IMR-90 (cell line): Measurements from ENCODE around the gene ANKRD42. TPM values are rescaled to one million over a fixed set of nuclear protein-coding genes. Genes with fewer than 3 reads are reported as not detected.

Experiments used
- ATAC-seq: fragments of 200-7000 bp; cut with Tn5 transposase; 2 replicates; pipeline ENCODE4 v1.9.1; 2020; ENCODE audit warnings: low read depth, mild to moderate bottlenecking, moderate library complexity
- BruUV-seq: library from RNA; stranded (reverse); fragments of 400-500 nt; replicated peaks from 2 replicates; lab custom pipeline; 2021; lab: Mats Ljungman, UMichigan
- CTCF ChIA-PET: fragments of 300-600 bp; formaldehyde crosslinking; extraction: SDS; loops from one replicate; lab custom pipeline; 2021; ENCODE audit warnings: antibody characterized with exemption; lab: Yijun Ruan, JAX
- POLR2A ChIA-PET: fragments of 300-600 bp; sonication (Branson Sonifier 250); formaldehyde crosslinking; loops from one replicate; lab custom pipeline; 2022; ENCODE audit warnings: antibody characterized with exemption; ENCODE audit not compliant: unreplicated experiment; lab: Charles Lee
- DNase-seq: peaks from one replicate; pipeline ENCODE4 v3.0.0; 2013
- H2AFZ ChIP-seq: replicated peaks from 2 replicates; pipeline ENCODE3; 2013; ENCODE audit warnings: low read length, mild to moderate bottlenecking; ENCODE audit not compliant: poor library complexity
- H2AK5ac ChIP-seq: 2 replicates; pipeline ENCODE4 v1.6.1; 2013; ENCODE audit warnings: low read depth, low read length, inconsistent platforms
- H2AK9ac ChIP-seq: replicated peaks from 2 replicates; pipeline ENCODE3; 2013; ENCODE audit warnings: mild to moderate bottlenecking, low read depth, low read length, moderate library complexity; ENCODE audit not compliant: poor library complexity
- H2BK120ac ChIP-seq: 2 replicates; pipeline ENCODE4 v1.6.1; 2013; ENCODE audit warnings: low read depth, low read length, inconsistent platforms
- H2BK15ac ChIP-seq: 3 replicates; pipeline ENCODE4 v1.6.1; 2013; ENCODE audit warnings: low read depth, low read length, inconsistent platforms
- H2BK20ac ChIP-seq: 2 replicates; pipeline ENCODE4 v1.6.1; 2013; ENCODE audit warnings: low read depth, mild to moderate bottlenecking, inconsistent platforms, low read length, moderate library complexity
- H2BK5ac ChIP-seq: 2 replicates; pipeline ENCODE4 v1.6.1; 2013; ENCODE audit warnings: mild to moderate bottlenecking, low read depth, low read length, inconsistent platforms; ENCODE audit not compliant: poor library complexity, severe bottlenecking
- H3K14ac ChIP-seq: replicated peaks from 2 replicates; pipeline ENCODE4 v1.6.1; 2013; ENCODE audit warnings: low read depth, low read length, inconsistent platforms
- H3K18ac ChIP-seq: 2 replicates; pipeline ENCODE4 v1.6.1; 2013; ENCODE audit warnings: low read depth, low read length, control low read depth
- H3K23ac ChIP-seq: 2 replicates; pipeline ENCODE4 v1.6.1; 2013; ENCODE audit warnings: low read depth, low read length, inconsistent platforms
- H3K27ac ChIP-seq: 2 replicates; pipeline ENCODE4 v1.5.1; 2013; ENCODE audit warnings: mild to moderate bottlenecking, control low read depth, low read length; ENCODE audit not compliant: insufficient read depth
- H3K27me3 ChIP-seq: 2 replicates; pipeline ENCODE4 v1.6.1; 2013; ENCODE audit warnings: low read length; ENCODE audit not compliant: control insufficient read depth, insufficient read depth
- H3K36me3 ChIP-seq: 2 replicates; pipeline ENCODE4 v1.6.1; 2013; ENCODE audit warnings: low read length, mixed read lengths; ENCODE audit not compliant: control insufficient read depth, insufficient read depth
- H3K4ac ChIP-seq: 2 replicates; pipeline ENCODE4 v1.6.1; 2013; ENCODE audit warnings: low read depth, low read length, inconsistent platforms
- H3K4me1 ChIP-seq: 2 replicates; pipeline ENCODE4 v1.6.1; 2013; ENCODE audit warnings: low read length, mixed read lengths; ENCODE audit not compliant: control insufficient read depth, insufficient read depth
- H3K4me2 ChIP-seq: 2 replicates; pipeline ENCODE4 v1.6.1; 2013; ENCODE audit warnings: low read depth, mild to moderate bottlenecking, control low read depth, low read length, moderate library complexity
- H3K4me3 ChIP-seq: 2 replicates; pipeline ENCODE4 v1.5.1; 2013; ENCODE audit warnings: low read depth, mild to moderate bottlenecking, control low read depth, low read length, moderate library complexity; ENCODE audit not compliant: insufficient read depth
- H3K56ac ChIP-seq: 2 replicates; pipeline ENCODE4 v1.6.1; 2013; ENCODE audit warnings: low read length, inconsistent platforms; ENCODE audit not compliant: insufficient read depth; ENCODE audit errors: extremely low read depth
- H3K79me1 ChIP-seq, 2 experiments: 2 replicates each; pipeline ENCODE4 v1.6.1; 2013; ENCODE audit warnings: low read length in 2 of 2, inconsistent platforms in 1 of 2, low read depth in 1 of 2
- H3K9ac ChIP-seq: 2 replicates; pipeline ENCODE4 v1.6.1; 2013; ENCODE audit warnings: low read depth, low read length, control low read depth
- H3K9me1 ChIP-seq: 2 replicates; pipeline ENCODE4 v1.6.1; 2013; ENCODE audit warnings: low read length, inconsistent platforms; ENCODE audit not compliant: insufficient read depth
- H3K9me3 ChIP-seq: 2 replicates; pipeline ENCODE4 v1.6.1; 2013; ENCODE audit warnings: low read length; ENCODE audit not compliant: control insufficient read depth, insufficient read depth
- H4K20me1 ChIP-seq: 2 replicates; pipeline ENCODE4 v1.6.1; 2013; ENCODE audit warnings: low read length, inconsistent platforms; ENCODE audit not compliant: insufficient read depth
- H4K5ac ChIP-seq: 2 replicates; pipeline ENCODE4 v1.6.1; 2013; ENCODE audit warnings: mild to moderate bottlenecking, low read depth, low read length, control low read depth
- H4K8ac ChIP-seq, 2 experiments: 2 replicates each; pipeline ENCODE4 v1.6.1; 2013; ENCODE audit warnings: low read depth in 2 of 2, low read length in 2 of 2, control low read depth in 1 of 2, inconsistent platforms in 1 of 2
- H4K91ac ChIP-seq: 2 replicates; pipeline ENCODE4 v1.6.1; 2013; ENCODE audit warnings: low read depth, low read length, inconsistent platforms; ENCODE audit not compliant: insufficient read depth
- BHLHE40 ChIP-seq: fragments of 150-350 bp; IDR thresholded peaks from 2 replicates; pipeline ENCODE4 v1.6.1; 2016; ENCODE audit warnings: mild to moderate bottlenecking, low read depth, low read length
- CEBPB ChIP-seq: IDR thresholded peaks from 2 replicates; pipeline ENCODE4 v1.6.1; 2012; ENCODE audit warnings: low read depth, low read length, improper control_type of control experiment
- CHD1 ChIP-seq: IDR thresholded peaks from 2 replicates; pipeline ENCODE4 v1.6.1; 2012; ENCODE audit warnings: low read depth, low read length, improper control_type of control experiment
- ELK1 ChIP-seq: fragments of 150-350 bp; IDR thresholded peaks from 2 replicates; pipeline ENCODE4 v1.6.1; 2016; ENCODE audit warnings: low read depth, mild to moderate bottlenecking, low read length, moderate library complexity, borderline replicate concordance
- FOS ChIP-seq: fragments of 150-350 bp; IDR thresholded peaks from 2 replicates; pipeline ENCODE4 v1.6.1; 2016; ENCODE audit warnings: low read depth, low read length
- MAFK ChIP-seq: IDR thresholded peaks from 2 replicates; pipeline ENCODE4 v1.6.1; 2012; ENCODE audit warnings: low read depth, low read length, improper control_type of control experiment
- MAZ ChIP-seq: IDR thresholded peaks from 2 replicates; pipeline ENCODE4 v1.6.1; 2012; ENCODE audit warnings: low read depth, mild to moderate bottlenecking, low read length, improper control_type of control experiment, moderate library complexity, borderline replicate concordance
- MXI1 ChIP-seq: IDR thresholded peaks from 2 replicates; pipeline ENCODE4 v1.6.1; 2012; ENCODE audit warnings: low read depth, mild to moderate bottlenecking, low read length, moderate library complexity, borderline replicate concordance
- POLR2A ChIP-seq: IDR thresholded peaks from 2 replicates; pipeline ENCODE4 v1.6.1; 2012; ENCODE audit warnings: mild to moderate bottlenecking, low read depth, low read length
- RAD21 ChIP-seq: IDR thresholded peaks from 2 replicates; pipeline ENCODE4 v1.6.1; 2012; ENCODE audit warnings: low read length, improper control_type of control experiment
- RCOR1 ChIP-seq: IDR thresholded peaks from 2 replicates; pipeline ENCODE4 v1.6.1; 2012; ENCODE audit warnings: mild to moderate bottlenecking, low read length, improper control_type of control experiment; ENCODE audit not compliant: insufficient replicate concordance
- RFX5 ChIP-seq: IDR thresholded peaks from 2 replicates; pipeline ENCODE4 v1.8.0; 2012; ENCODE audit warnings: low read depth, mild to moderate bottlenecking, low read length, moderate library complexity
- SMC3 ChIP-seq: fragments of 150-350 bp; IDR thresholded peaks from 2 replicates; pipeline ENCODE4 v1.6.1; 2016; ENCODE audit warnings: low read depth, mild to moderate bottlenecking, antibody characterized with exemption, low read length, moderate library complexity
- USF2 ChIP-seq: fragments of 150-350 bp; IDR thresholded peaks from 2 replicates; pipeline ENCODE4 v1.6.1; 2017; ENCODE audit warnings: mild to moderate bottlenecking, antibody characterized with exemption, low read length, low read depth
- dilution Hi-C: fragments of 300-500 bp; cut with HindIII; formaldehyde crosslinking; loops from one replicate; pipeline ENCODE4 v1.14.3; 2018; ENCODE audit warnings: low sequenced_read_pairs; ENCODE audit not compliant: unreplicated experiment
- in situ Hi-C: fragments of 300-500 bp; cut with MboI; formaldehyde crosslinking; loops from 3 replicates; pipeline ENCODE4 v1.14.3; 2019; ENCODE audit warnings: low sequenced_read_pairs, inconsistent platforms, mixed read lengths
- intact Hi-C: fragments of 100-400 bp; cut with micrococcal nuclease; formaldehyde crosslinking; loops from 2 replicates; pipeline ENCODE4 v1.10.0; 2022
- polyA plus RNA-seq, 3 experiments: library from polyadenylated mRNA; depleted of rRNA; stranded (reverse); fragments of >200 nt; gene quantifications; 2 replicates each; pipeline ENCODE4 v1.2.3, GENCODE V29; 2012; ENCODE audit warnings: low replicate concordance in 1 of 3
- total RNA-seq: library from RNA; depleted of rRNA; stranded (reverse); fragments of >200 nt; gene quantifications from 2 replicates; pipeline ENCODE4 v1.2.3, GENCODE V29; 2012
- TF ChIP-seq, protein P1 (sequence below): conservative IDR thresholded peaks from 2 replicates; pipeline ENCODE4 v1.5.1; 2012; ENCODE audit warnings: mild to moderate bottlenecking, low read depth, low read length, improper control_type of control experiment

ANKRD42 gene
- total and polyA plus RNA-seq, 2 of the 4 experiments (the other 2 are of a cell fraction) = 5.2 to 5.6 TPM

DNA sequence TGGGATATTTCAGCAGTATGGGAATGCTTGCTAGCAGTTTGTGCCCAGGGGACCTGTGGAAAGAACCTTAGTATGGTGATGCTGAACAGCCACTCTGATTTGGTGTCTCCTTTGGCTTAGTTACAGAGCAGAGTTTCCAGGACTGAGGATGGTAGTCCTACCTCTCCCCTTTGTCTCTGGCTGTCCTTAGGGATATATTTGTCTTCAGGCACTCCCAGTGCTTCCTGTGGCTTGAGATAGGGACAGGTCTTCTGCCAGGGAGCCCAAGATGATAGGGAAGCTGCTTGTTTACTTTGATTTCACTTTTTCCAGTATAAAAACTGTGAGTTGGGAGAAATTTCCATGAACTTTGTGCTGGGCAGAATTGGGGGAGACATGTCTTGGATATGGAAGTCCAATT lies 28.2 kb downstream of the ANKRD42 start:
- no peaks in the 10 kb centered on the region for H3K79me1 ChIP-seq
- H4K91ac ChIP-seq = no peak overlapping the region
- no peak overlapping the region for H2BK5ac ChIP-seq
- H3K4ac ChIP-seq = no peak overlapping the region
- H3K4me1 ChIP-seq = peaks cover 3% of the 10 kb centered on the region; the same call in 1 of the 2 replicates
- H3K56ac ChIP-seq = no peak overlapping the region
- no peak overlapping the region for H2BK120ac ChIP-seq
- ATAC-seq = no peak
- no peaks in the 10 kb centered on the region for H3K9me3 ChIP-seq
- H2BK15ac ChIP-seq = no peak overlapping the region
- BruUV-seq = no TSS peak
- H3K4me3 ChIP-seq = no peak overlapping the region
- intact Hi-C loops (no loop called here), dilution Hi-C loops (no loop called here), in situ Hi-C loops (no loop called here)
- no peak overlapping the region for H2BK20ac ChIP-seq
- TF ChIP-seq, protein P1, sequence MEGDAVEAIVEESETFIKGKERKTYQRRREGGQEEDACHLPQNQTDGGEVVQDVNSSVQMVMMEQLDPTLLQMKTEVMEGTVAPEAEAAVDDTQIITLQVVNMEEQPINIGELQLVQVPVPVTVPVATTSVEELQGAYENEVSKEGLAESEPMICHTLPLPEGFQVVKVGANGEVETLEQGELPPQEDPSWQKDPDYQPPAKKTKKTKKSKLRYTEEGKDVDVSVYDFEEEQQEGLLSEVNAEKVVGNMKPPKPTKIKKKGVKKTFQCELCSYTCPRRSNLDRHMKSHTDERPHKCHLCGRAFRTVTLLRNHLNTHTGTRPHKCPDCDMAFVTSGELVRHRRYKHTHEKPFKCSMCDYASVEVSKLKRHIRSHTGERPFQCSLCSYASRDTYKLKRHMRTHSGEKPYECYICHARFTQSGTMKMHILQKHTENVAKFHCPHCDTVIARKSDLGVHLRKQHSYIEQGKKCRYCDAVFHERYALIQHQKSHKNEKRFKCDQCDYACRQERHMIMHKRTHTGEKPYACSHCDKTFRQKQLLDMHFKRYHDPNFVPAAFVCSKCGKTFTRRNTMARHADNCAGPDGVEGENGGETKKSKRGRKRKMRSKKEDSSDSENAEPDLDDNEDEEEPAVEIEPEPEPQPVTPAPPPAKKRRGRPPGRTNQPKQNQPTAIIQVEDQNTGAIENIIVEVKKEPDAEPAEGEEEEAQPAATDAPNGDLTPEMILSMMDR = no peak
- TF ChIP-seq CEBPB (no peak), RCOR1 (no peak), RAD21 (no peak), MXI1 (no peak), ELK1 (no peak), RFX5 (no peak), SMC3 (no peak), CHD1 (no peak), BHLHE40 (no peak), FOS (no peak), MAFK (no peak), USF2 (no peak), MAZ (no peak), POLR2A (no peak)
- H3K4me2 ChIP-seq = no peak overlapping the region
- no peak overlapping the region for H4K8ac ChIP-seq
- no peak for DNase-seq
- H4K20me1 ChIP-seq = no peaks in the 10 kb centered on the region
- H2AFZ ChIP-seq = no peak overlapping the region
- ChIA-PET POLR2A (no interaction called here), CTCF (no interaction called here)
- no peak overlapping the region for H3K14ac ChIP-seq
- H3K18ac ChIP-seq = no peak overlapping the region
- H2AK9ac ChIP-seq = no peak overlapping the region
- no peak overlapping the region for H4K5ac ChIP-seq
- H3K23ac ChIP-seq = no peak overlapping the region
- H3K36me3 ChIP-seq = no peaks in the 10 kb centered on the region
- no peak overlapping the region for H2AK5ac ChIP-seq
- no peak overlapping the region for H3K27ac ChIP-seq
- H3K9ac ChIP-seq = no peak overlapping the region
- H3K27me3 ChIP-seq = no peaks in the 10 kb centered on the region
- peaks cover 4% of the 10 kb centered on the region; the same call in 1 of the 2 replicates for H3K9me1 ChIP-seq
